Activated CD4-positive, alpha-beta memory T cell treated with anti-CD3 and anti-CD28 coated beads, Interleukin-2, amount 10 ng/mL, durations not matched to agents 7 days and 5 days (primary cell): ENCODE data around the gene EFCAB5. TPM values are rescaled to one million over a fixed set of nuclear protein-coding genes. Genes with fewer than 3 reads are reported as not detected.

Experiments used
- total RNA-seq, 2 experiments: library from RNA; stranded (reverse); gene quantifications; one replicate each; pipeline ENCODE4 v1.2.3, GENCODE V29; 2021

The EFCAB5 gene
- total RNA-seq, 2 experiments from 2014 or later: 0.86 to 1.6 TPM

Other genes starting within 250 kb of the EFCAB5 start
- gene SSH2, start 11.4 kb upstream of the EFCAB5 start, total RNA-seq: 10 to 100 TPM; 62.9 to 65.8 TPM
- 10 to 100 TPM; 21.6 to 22.7 TPM for gene NSRP1, start 175.2 kb downstream of the EFCAB5 start, total RNA-seq